Adrenal gland (tissue), 12 donors: Measurements from ENCODE around the gene OAS1. TPM values are rescaled to one million over a fixed set of nuclear protein-coding genes. Genes with fewer than 3 reads are reported as not detected.
A peak's percentile ranks its signal among the peaks of the same experiment; 100 is the strongest.

ENCODE experiments used
- DNase-seq, 7 donors: peaks; one replicate each; pipeline ENCODE4 v3.0.0-alpha.2; 2019 to 2020
- H3K27ac ChIP-seq, 5 donors: fragments of 200-600 bp; sonication (generic) in 4 of 5; 1 replicate in 3 of 5; 2 replicates in 2 of 5; pipeline versions ENCODE4 v1.5.1 to v1.8.0; 2016 to 2020; ENCODE audit warnings: mild to moderate bottlenecking in 1 of 5
- H3K27me3 ChIP-seq: fragments of 200-600 bp; 2 replicates; pipeline ENCODE4 v1.8.0; 2021
- H3K36me3 ChIP-seq, 2 donors: fragments of 200-600 bp; replicated peaks in 1 of 2; 1 replicate in 1 of 2; 2 replicates in 1 of 2; pipeline versions ENCODE4 v1.5.1 to v1.8.0; 2018 to 2022
- H3K4me1 ChIP-seq, 2 donors: fragments of 200-600 bp; replicated peaks in 1 of 2; 1 replicate in 1 of 2; 2 replicates in 1 of 2; pipeline versions ENCODE4 v1.5.1 to v1.8.0; 2018 to 2021
- H3K4me3 ChIP-seq, 4 donors: fragments of 200-600 bp; sonication (generic) in 3 of 4; one replicate each; pipeline ENCODE4 v1.5.1; 2016 to 2018
- H3K9me3 ChIP-seq, 3 donors: fragments of 200-600 bp; sonication (generic) in 1 of 3; replicated peaks in 1 of 3; 1 replicate in 2 of 3; 2 replicates in 1 of 3; pipeline versions ENCODE4 v1.5.1 to v1.8.0; 2016 to 2021
- POLR2A ChIP-seq, 2 donors: fragments of 450-650 bp; IDR thresholded peaks; one replicate each; pipeline ENCODE4 v1.6.1; 2017; ENCODE audit warnings: antibody characterized with exemption in 2 of 2, mild to moderate bottlenecking in 2 of 2, moderate library complexity in 1 of 2
- WGBS, 4 donors: extraction: QIAGEN DNeasy Blood & Tissue Kit in 2 of 4; methylation state at CpG; one replicate each; pipeline versions ENCODE4 v1.1.5 to v1.1.7; 2013 to 2017; 5-methylcytosine and 5-hydroxymethylcytosine counted together
- intact Hi-C, 2 donors: fragments of 100-400 bp; cut with DNase I; formaldehyde crosslinking; loops; one replicate each; pipeline versions ENCODE4 v1.14.1 to v1.15.0; 2022 to 2023
- polyA plus RNA-seq, 3 donors: library from polyadenylated mRNA; stranded (reverse); fragments of 200-250 nt in 2 of 3; fragments of 350-450 nt in 1 of 3; fragmentation: Illumina TruSeq in 1 of 3; extraction: RNeasy Lipid Tissue Mini Kit (QIAGEN cat#74804) in 1 of 3; gene quantifications; one replicate each; pipeline ENCODE4 v1.2.3, GENCODE V29; 2013 to 2014
- total RNA-seq, 9 donors: library from RNA; depleted of rRNA in 4 of 9; stranded (reverse); fragments of >200 nt in 4 of 9; fragments of 120-200 nt in 1 of 9; fragmentation: NEBNext Ultra II Directional in 1 of 9; extraction: Animal tissue kit (Norgen Biotek cat#: 25700) in 1 of 9; gene quantifications; one replicate each; pipeline versions ENCODE4 v1.1.0 to v1.2.4, GENCODE V29; 2013 to 2023
- TF ChIP-seq, protein P1 (sequence below), 6 experiments: fragments of 450-650 bp in 4 of 6; fragments of 200-600 bp in 2 of 6; sonication (generic) in 1 of 6; IDR thresholded peaks; 1 replicate in 5 of 6; 2 replicates in 1 of 6; pipeline versions ENCODE4 v1.5.1 to v1.8.0; 2016 to 2021; ENCODE audit warnings: antibody characterized with exemption in 6 of 6, mild to moderate bottlenecking in 2 of 6, moderate library complexity in 1 of 6
- donor health status: healthy with polysubstance abuse.
- donor health status: Bipolar disorder and iron deficiency.
- donor health status: DM: yes; HTN: yes; CAD: no.
- donor health status: DM: no; HTN: no; CAD: no.
- donor health status: DM: no; HTN: no; CAD: no.
- donor health status: DM: yes; HTN: yes; CAD: no.

Gene OAS1
- total and polyA plus RNA-seq, 12 donors = 9.1 to 32.0 (median 18.3) TPM

DNA sequence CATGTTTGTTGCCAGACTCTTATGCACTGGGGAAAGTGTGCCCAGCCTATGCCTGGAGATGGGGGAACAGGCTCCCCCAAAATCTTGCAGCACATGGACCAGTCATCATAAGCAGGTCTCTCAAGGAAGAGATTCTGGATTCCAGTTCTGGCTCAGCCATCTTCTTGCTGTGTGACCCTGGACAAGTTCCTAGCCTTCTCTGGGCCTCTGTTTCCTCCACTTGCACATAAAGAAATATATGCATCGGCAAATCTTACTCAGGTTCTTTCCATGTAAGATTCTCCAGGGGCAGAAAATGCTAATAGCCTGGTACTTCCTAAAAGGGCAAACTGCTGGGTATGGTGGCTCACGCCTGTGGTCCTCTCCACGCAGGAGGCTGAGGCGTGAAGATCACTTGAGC, 38.8 kb downstream of the OAS1 start:
- peaks cover 0 to 4% of the 10 kb centered on the region in 2 donors for H3K36me3 ChIP-seq
- H3K4me3 ChIP-seq = no peak overlapping the region
- no peaks in the 10 kb centered on the region for H3K27me3 ChIP-seq
- no peaks in the 10 kb centered on the region for H3K9me3 ChIP-seq
- peak in 1 of 7 donors; percentile 7 for DNase-seq
- no peaks in the 10 kb centered on the region for H3K4me1 ChIP-seq
- no peak overlapping the region for H3K27ac ChIP-seq
- 95 to 98% (median 98%) methylated on average over 4 of the region's 4 CpGs for WGBS, 4 donors
- TF ChIP-seq POLR2A (IDR thresholded peaks at IDR 0.05) = no peak
- TF ChIP-seq, protein P1, sequence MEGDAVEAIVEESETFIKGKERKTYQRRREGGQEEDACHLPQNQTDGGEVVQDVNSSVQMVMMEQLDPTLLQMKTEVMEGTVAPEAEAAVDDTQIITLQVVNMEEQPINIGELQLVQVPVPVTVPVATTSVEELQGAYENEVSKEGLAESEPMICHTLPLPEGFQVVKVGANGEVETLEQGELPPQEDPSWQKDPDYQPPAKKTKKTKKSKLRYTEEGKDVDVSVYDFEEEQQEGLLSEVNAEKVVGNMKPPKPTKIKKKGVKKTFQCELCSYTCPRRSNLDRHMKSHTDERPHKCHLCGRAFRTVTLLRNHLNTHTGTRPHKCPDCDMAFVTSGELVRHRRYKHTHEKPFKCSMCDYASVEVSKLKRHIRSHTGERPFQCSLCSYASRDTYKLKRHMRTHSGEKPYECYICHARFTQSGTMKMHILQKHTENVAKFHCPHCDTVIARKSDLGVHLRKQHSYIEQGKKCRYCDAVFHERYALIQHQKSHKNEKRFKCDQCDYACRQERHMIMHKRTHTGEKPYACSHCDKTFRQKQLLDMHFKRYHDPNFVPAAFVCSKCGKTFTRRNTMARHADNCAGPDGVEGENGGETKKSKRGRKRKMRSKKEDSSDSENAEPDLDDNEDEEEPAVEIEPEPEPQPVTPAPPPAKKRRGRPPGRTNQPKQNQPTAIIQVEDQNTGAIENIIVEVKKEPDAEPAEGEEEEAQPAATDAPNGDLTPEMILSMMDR (IDR thresholded peaks at IDR 0.05) = no peak
- intact Hi-C loops = no loop called here

DNA sequence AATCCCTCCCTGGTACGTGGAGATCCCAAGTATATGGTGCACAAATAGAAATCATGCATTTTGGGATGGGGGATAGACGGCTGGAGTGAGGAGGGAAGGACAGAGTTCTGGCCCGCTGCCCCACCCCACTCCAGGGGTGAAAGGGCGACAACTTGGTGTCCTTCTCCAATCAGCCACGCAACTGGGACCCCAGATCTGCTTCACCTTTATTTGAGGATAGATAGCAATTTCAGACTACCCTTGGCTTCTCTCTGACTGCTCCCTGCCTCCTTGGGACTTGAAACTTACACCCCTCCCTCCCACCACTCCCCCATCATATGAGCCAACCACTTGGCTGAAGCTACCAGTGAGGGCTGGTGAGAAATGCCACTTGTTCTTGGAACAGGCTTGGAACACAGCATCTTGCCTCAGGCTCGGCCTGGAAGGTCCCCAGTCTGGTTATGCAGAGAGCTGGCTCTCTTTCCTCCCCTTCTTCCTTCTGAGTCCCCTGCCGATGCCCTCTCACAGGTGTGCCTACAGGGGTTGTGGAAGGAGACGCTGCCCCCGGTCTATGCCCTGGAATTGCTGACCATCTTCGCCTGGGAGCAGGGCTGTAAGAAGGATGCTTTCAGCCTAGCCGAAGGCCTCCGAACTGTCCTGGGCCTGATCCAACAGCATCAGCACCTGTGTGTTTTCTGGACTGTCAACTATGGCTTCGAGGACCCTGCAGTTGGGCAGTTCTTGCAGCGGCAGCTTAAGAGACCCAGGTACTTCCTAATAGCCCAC, 39.7 kb downstream of the OAS1 start:
- peaks cover 0 to 4% of the 10 kb centered on the region in 2 donors for H3K36me3 ChIP-seq
- no peaks in the 10 kb centered on the region for H3K27me3 ChIP-seq
- 85 to 92% (median 91%) methylated on average over 9 to 14 of the region's 14 CpGs for WGBS, 4 donors
- H3K4me3 ChIP-seq = no peak overlapping the region
- DNase-seq = peak in 1 of 7 donors; percentile 37
- no peaks in the 10 kb centered on the region for H3K4me1 ChIP-seq
- intact Hi-C loops = no loop called here
- no peak for TF ChIP-seq POLR2A (IDR thresholded peaks at IDR 0.05)
- TF ChIP-seq, protein P1 (IDR thresholded peaks at IDR 0.05) = no peak
- no peak overlapping the region for H3K27ac ChIP-seq
- H3K9me3 ChIP-seq = no peaks in the 10 kb centered on the region

DNA sequence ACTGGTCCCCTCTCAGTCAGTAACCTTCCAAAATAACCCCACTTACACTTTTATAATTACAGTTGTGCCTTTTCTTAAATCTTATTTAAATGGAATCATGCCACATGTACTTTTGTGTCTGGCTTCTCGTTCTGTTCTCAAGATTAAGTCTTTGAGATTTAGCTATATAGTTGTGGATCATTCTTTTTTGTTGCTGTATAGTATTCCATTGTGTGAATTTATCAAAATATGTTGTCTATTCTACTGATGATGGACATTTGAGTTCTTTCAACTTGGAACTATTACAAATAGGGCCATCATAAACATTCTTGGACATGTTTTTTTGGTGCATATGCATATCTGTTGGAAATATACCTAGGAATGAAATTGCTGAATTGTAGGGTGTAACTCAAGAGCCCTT, 40.6 kb downstream of the OAS1 start:
- H3K9me3 ChIP-seq = no peaks in the 10 kb centered on the region
- no peak overlapping the region for H3K27ac ChIP-seq
- 41 to 47% (median 44%) methylated on average over 1 of the region's 1 CpG for WGBS, 4 donors
- no peak for TF ChIP-seq POLR2A (IDR thresholded peaks at IDR 0.05)
- TF ChIP-seq, protein P1 (IDR thresholded peaks at IDR 0.05) = no peak
- H3K4me3 ChIP-seq = no peak overlapping the region
- H3K4me1 ChIP-seq = no peaks in the 10 kb centered on the region
- H3K27me3 ChIP-seq = no peaks in the 10 kb centered on the region
- no peak for DNase-seq
- H3K36me3 ChIP-seq = peaks cover 0 to 4% of the 10 kb centered on the region in 2 donors
- intact Hi-C loops = no loop called here

DNA sequence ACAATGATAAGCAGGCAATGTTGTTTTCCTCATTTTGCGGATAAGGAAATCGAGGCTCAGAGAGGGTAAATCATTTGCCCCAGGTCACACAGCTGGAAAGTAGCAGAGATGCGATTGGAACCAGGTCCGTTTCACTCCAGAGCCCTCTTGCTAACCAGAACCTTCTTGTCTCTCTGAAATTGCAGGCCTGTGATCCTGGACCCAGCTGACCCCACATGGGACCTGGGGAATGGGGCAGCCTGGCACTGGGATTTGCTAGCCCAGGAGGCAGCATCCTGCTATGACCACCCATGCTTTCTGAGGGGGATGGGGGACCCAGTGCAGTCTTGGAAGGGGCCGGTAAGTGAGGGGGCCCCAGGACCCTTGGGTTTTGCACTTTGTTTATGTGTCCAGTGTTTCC, 41.0 kb downstream of the OAS1 start:
- H3K9me3 ChIP-seq = no peaks in the 10 kb centered on the region
- TF ChIP-seq, protein P1 (IDR thresholded peaks at IDR 0.05) = no peak
- no peak for TF ChIP-seq POLR2A (IDR thresholded peaks at IDR 0.05)
- DNase-seq = peak in 1 of 7 donors; percentile 23
- H3K4me1 ChIP-seq = no peaks in the 10 kb centered on the region
- peaks cover 0 to 4% of the 10 kb centered on the region in 2 donors for H3K36me3 ChIP-seq
- WGBS, 4 donors = 93 to 97% (median 95%) methylated on average over 5 of the region's 5 CpGs
- no peak overlapping the region for H3K4me3 ChIP-seq
- no peak overlapping the region for H3K27ac ChIP-seq
- H3K27me3 ChIP-seq = no peaks in the 10 kb centered on the region
- intact Hi-C loops = no loop called here
